Parathyroid adenoma (tissue), 2 donors: ENCODE data around the gene DDIT4L.
A peak's percentile ranks its signal among the peaks of the same experiment; 100 is the strongest.

Source experiments
- H2AFZ ChIP-seq: fragments of 300-600 bp; sonication (generic); one replicate; pipeline ENCODE4 v1.7.0; 2017; ENCODE audit warnings: antibody characterized with exemption, mild to moderate bottlenecking
- H3K27ac ChIP-seq: fragments of 300-600 bp; sonication (generic); one replicate; pipeline ENCODE4 v1.7.0; 2017
- H3K27me3 ChIP-seq: fragments of 300-600 bp; sonication (generic); one replicate; pipeline ENCODE4 v1.7.0; 2017; ENCODE audit warnings: low read length; ENCODE audit not compliant: control insufficient read depth, insufficient read depth
- H3K36me3 ChIP-seq: fragments of 300-600 bp; sonication (generic); one replicate; pipeline ENCODE4 v1.7.0; 2017; ENCODE audit warnings: low read length; ENCODE audit not compliant: control insufficient read depth, insufficient read depth
- H3K4me1 ChIP-seq: fragments of 300-600 bp; sonication (generic); one replicate; pipeline ENCODE4 v1.7.0; 2017; ENCODE audit warnings: control low read depth
- H3K4me2 ChIP-seq: fragments of 300-600 bp; sonication (generic); one replicate; pipeline ENCODE4 v1.7.0; 2017; ENCODE audit warnings: low read length
- H3K4me3 ChIP-seq: fragments of 300-600 bp; sonication (generic); one replicate; pipeline ENCODE4 v1.7.0; 2017; ENCODE audit warnings: low read depth, low read length
- H3K79me2 ChIP-seq: fragments of 300-600 bp; sonication (generic); one replicate; pipeline ENCODE4 v1.7.0; 2017; ENCODE audit warnings: control low read depth
- H3K9ac ChIP-seq: fragments of 300-600 bp; sonication (generic); one replicate; pipeline ENCODE4 v1.7.0; 2017; ENCODE audit warnings: mild to moderate bottlenecking
- H3K9me3 ChIP-seq: fragments of 300-600 bp; sonication (generic); one replicate; pipeline ENCODE4 v1.7.0; 2017; ENCODE audit warnings: low read length; ENCODE audit not compliant: control insufficient read depth
- TF ChIP-seq, protein P1 (sequence below): fragments of 300-600 bp; sonication (generic); IDR thresholded peaks from one replicate; pipeline ENCODE4 v1.7.0; 2017; ENCODE audit warnings: antibody characterized with exemption, mild to moderate bottlenecking
- donor health status: primary hyperparathyroidism.

Gene DDIT4L

DNA sequence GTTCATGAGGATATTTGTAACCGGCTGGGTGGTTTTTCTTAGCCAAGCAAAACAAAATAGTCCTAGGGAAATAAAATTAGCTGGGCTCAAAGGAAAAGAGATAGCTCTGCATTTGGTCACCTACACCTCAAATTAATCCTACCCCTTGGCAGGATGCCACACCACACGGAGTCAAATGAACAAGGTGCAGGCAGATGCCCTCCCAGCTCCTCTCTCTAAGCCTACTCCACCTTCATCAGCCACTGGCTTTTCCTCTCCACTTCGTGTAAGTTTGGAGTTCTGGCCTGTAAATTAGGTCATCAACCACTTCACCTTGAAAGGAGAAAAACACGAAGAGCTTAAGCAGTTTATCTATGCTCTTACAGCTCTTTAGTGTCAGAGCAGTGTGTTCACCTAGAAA, 1.4 kb downstream of the DDIT4L start:
- Histone ChIP-seq H3K4me3 (no peak overlapping the region), H3K36me3 (no peaks in the 10 kb centered on the region), H3K4me2 (peak overlapping the region; percentile 11), H3K79me2 (no peaks in the 10 kb centered on the region), H3K27me3 (no peaks in the 10 kb centered on the region), H3K27ac (no peak overlapping the region), H3K4me1 (no peaks in the 10 kb centered on the region), H3K9me3 (no peaks in the 10 kb centered on the region), H2AFZ (no peak overlapping the region), H3K9ac (no peak overlapping the region)
- TF ChIP-seq, protein P1, sequence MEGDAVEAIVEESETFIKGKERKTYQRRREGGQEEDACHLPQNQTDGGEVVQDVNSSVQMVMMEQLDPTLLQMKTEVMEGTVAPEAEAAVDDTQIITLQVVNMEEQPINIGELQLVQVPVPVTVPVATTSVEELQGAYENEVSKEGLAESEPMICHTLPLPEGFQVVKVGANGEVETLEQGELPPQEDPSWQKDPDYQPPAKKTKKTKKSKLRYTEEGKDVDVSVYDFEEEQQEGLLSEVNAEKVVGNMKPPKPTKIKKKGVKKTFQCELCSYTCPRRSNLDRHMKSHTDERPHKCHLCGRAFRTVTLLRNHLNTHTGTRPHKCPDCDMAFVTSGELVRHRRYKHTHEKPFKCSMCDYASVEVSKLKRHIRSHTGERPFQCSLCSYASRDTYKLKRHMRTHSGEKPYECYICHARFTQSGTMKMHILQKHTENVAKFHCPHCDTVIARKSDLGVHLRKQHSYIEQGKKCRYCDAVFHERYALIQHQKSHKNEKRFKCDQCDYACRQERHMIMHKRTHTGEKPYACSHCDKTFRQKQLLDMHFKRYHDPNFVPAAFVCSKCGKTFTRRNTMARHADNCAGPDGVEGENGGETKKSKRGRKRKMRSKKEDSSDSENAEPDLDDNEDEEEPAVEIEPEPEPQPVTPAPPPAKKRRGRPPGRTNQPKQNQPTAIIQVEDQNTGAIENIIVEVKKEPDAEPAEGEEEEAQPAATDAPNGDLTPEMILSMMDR: no peak

DNA sequence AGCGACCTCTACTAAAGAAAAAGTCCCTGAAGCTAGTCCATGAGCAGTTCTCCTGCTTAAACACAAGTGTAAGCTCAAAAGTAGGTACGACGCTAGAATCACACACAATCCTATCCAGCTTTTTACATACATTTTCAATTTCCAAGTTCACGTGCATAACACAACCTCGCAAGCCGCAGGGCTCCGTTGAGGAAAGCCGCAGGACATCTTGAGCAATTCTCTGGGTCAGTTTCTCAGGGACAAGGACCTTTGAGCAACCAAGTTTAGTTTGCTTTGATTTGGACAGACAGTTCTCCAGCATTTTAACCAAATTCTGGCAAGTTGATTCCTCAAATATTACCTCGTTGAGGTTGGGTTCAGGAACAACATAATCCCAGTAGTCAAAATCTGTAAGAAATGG, 2.5 kb downstream of the DDIT4L start:
- Histone ChIP-seq H3K9ac (no peak overlapping the region), H3K4me2 (no peak overlapping the region), H2AFZ (no peak overlapping the region), H3K27ac (no peak overlapping the region), H3K36me3 (no peaks in the 10 kb centered on the region), H3K27me3 (no peaks in the 10 kb centered on the region), H3K9me3 (no peaks in the 10 kb centered on the region), H3K4me3 (no peak overlapping the region), H3K4me1 (no peaks in the 10 kb centered on the region), H3K79me2 (no peaks in the 10 kb centered on the region)
- TF ChIP-seq, protein P1: no peak

DNA sequence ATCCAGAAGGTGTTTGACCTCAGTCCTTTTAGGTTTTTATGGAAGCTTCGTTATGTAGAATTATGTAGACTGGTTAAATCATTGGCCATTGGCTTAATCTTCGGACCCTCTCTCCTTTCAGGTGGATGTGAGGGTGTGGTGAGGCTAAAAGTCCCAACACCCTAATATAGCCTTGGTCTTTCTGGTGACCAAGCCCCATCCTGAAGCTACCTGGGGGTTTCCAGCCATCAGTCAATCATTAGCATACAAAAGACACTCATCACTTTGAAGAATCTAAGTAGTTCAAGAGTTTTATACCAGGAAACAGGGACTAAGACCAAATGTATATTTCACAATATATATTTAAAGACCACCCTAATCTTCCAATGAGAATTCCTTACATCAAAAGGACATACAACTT, 5.5 kb downstream of the DDIT4L start:
- no peak overlapping the region for H2AFZ ChIP-seq
- H3K36me3 ChIP-seq: no peaks in the 10 kb centered on the region
- H3K4me1 ChIP-seq: no peaks in the 10 kb centered on the region
- no peak overlapping the region for H3K27ac ChIP-seq
- H3K79me2 ChIP-seq: no peaks in the 10 kb centered on the region
- no peaks in the 10 kb centered on the region for H3K9me3 ChIP-seq
- H3K4me2 ChIP-seq: no peak overlapping the region
- no peaks in the 10 kb centered on the region for H3K27me3 ChIP-seq
- no peak overlapping the region for H3K9ac ChIP-seq
- TF ChIP-seq, protein P1: no peak
- no peak overlapping the region for H3K4me3 ChIP-seq

DNA sequence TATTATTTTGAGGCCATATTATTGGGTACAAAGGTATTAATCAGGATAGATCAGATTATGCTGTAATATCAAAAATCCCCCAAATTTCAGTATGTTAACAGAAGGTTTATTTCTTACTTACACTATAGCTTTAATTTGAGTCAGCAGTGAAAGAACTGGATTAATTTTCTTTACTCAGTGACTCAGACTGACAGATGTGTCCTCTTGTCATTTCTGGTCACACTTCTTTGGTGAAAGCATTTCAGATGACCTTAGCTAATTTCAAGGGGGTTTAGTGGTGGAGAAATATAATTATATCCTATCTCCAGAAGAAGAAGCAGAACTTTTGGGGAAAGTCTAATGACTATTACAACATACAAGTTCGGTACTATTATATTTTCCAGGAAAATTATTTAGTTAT, 12.4 kb downstream of the DDIT4L start:
- no peaks in the 10 kb centered on the region for H3K36me3 ChIP-seq
- TF ChIP-seq, protein P1: no peak
- H3K79me2 ChIP-seq: no peaks in the 10 kb centered on the region
- no peak overlapping the region for H2AFZ ChIP-seq
- H3K4me1 ChIP-seq: no peaks in the 10 kb centered on the region
- H3K27ac ChIP-seq: no peak overlapping the region
- H3K4me2 ChIP-seq: no peak overlapping the region
- H3K9me3 ChIP-seq: no peaks in the 10 kb centered on the region
- H3K9ac ChIP-seq: no peak overlapping the region
- no peak overlapping the region for H3K4me3 ChIP-seq
- no peaks in the 10 kb centered on the region for H3K27me3 ChIP-seq

DNA sequence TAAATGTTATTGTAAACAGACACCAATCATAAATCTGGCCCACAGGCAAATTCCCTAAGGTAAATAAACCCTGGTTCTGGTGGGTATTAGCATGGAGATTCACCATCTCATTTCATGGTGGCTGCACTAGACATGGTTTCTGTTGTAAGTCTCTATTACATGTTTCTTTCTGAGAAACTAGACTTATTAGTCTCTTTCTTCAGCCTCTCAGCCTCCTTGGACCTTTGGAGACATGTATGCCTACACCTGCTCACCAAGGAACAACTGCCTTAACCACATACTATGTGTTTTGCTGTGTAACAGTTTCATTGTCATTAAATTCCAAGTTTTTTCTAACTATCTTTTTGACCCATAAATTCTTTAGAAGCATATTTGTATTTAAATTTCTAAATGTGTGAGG, 13.1 kb downstream of the DDIT4L start:
- Histone ChIP-seq H3K4me2 (no peak overlapping the region), H3K9ac (no peak overlapping the region), H3K27ac (no peak overlapping the region), H3K4me1 (no peaks in the 10 kb centered on the region), H3K9me3 (no peaks in the 10 kb centered on the region), H3K27me3 (no peaks in the 10 kb centered on the region), H3K4me3 (no peak overlapping the region), H3K79me2 (no peaks in the 10 kb centered on the region), H3K36me3 (no peaks in the 10 kb centered on the region), H2AFZ (no peak overlapping the region)
- TF ChIP-seq, protein P1: no peak
